HG03442 (cell line): ENCODE measurements around the gene MEIS2.

Source experiments
- ATAC-seq: cut with Tn5 transposase; IDR thresholded peaks from one replicate; pipeline ENCODE4 v1.9.1; 2021; ENCODE audit warnings: mild to moderate bottlenecking, moderate library complexity; ENCODE audit not compliant: unreplicated experiment

Gene MEIS2

GRCh38 chr15:36841193-36841592 lies 259.2 kb downstream of the MEIS2 start:
- no peak for ATAC-seq
